OCI-LY7 (cell line): ENCODE data around the gene WIPF1. TPM values are rescaled to one million over a fixed set of nuclear protein-coding genes. Genes with fewer than 3 reads are reported as not detected.
A peak's percentile ranks its signal among the peaks of the same experiment; 100 is the strongest.

ENCODE experiments used
- BruUV-seq: library from RNA; stranded (reverse); fragments of 400-500 nt; replicated peaks from 2 replicates; lab custom pipeline; 2021; lab: Mats Ljungman, UMichigan
- CTCF ChIA-PET: fragments of 300-600 bp; sonication (Branson Sonifier 250); formaldehyde crosslinking; loops from one replicate; lab custom pipeline; 2022; ENCODE audit warnings: antibody characterized with exemption; ENCODE audit not compliant: unreplicated experiment; lab: Charles Lee
- POLR2A ChIA-PET: fragments of 300-600 bp; sonication (Branson Sonifier 250); formaldehyde crosslinking; loops from one replicate; lab custom pipeline; 2022; ENCODE audit warnings: antibody characterized with exemption; lab: Charles Lee
- DNase-seq: peaks from one replicate; pipeline ENCODE4 v3.0.0-alpha.2; 2015; ENCODE audit warnings: low spot score
- H2AFZ ChIP-seq: fragments of 200-600 bp; sonication (generic), shearing (Covaris generic); 2 replicates; pipeline ENCODE4 v1.6.1; 2014; ENCODE audit warnings: mild to moderate bottlenecking, antibody characterized with exemption, low read length, moderate library complexity
- H3K27ac ChIP-seq: fragments of 200-600 bp; sonication (generic); 2 replicates; pipeline ENCODE4 v1.5.1; 2014; ENCODE audit warnings: mixed run types, low read depth, mild to moderate bottlenecking, moderate library complexity, low read length, inconsistent platforms; ENCODE audit not compliant: poor library complexity, severe bottlenecking
- H3K36me3 ChIP-seq: fragments of 200-600 bp; sonication (generic); 2 replicates; pipeline ENCODE4 v1.6.1; 2014; ENCODE audit warnings: mild to moderate bottlenecking, antibody characterized with exemption, low read length, moderate library complexity, mixed read lengths; ENCODE audit not compliant: insufficient read depth
- H3K4me1 ChIP-seq: fragments of 200-600 bp; sonication (generic); 2 replicates; pipeline ENCODE4 v1.5.1; 2014; ENCODE audit warnings: mild to moderate bottlenecking, low read length; ENCODE audit not compliant: insufficient read depth, poor library complexity, severe bottlenecking
- H3K4me2 ChIP-seq: fragments of 200-600 bp; sonication (generic); 2 replicates; pipeline ENCODE4 v1.6.1; 2014; ENCODE audit warnings: mild to moderate bottlenecking, low read length
- H3K4me3 ChIP-seq: fragments of 200-600 bp; sonication (generic); 2 replicates; pipeline ENCODE4 v1.5.1; 2014; ENCODE audit warnings: mild to moderate bottlenecking, low read depth, low read length; ENCODE audit not compliant: poor library complexity, severe bottlenecking
- H3K79me2 ChIP-seq: fragments of 200-600 bp; sonication (generic); 2 replicates; pipeline ENCODE4 v1.6.1; 2016; ENCODE audit warnings: low read depth, mild to moderate bottlenecking, low read length, moderate library complexity, mixed read lengths; ENCODE audit not compliant: insufficient read depth
- H3K9me2 ChIP-seq: fragments of 200-600 bp; sonication (generic); 2 replicates; pipeline ENCODE4 v1.6.1; 2016; ENCODE audit warnings: mild to moderate bottlenecking, low read length, mixed read lengths; ENCODE audit not compliant: insufficient read depth
- H3K9me3 ChIP-seq: fragments of 200-600 bp; sonication (generic); 2 replicates; pipeline ENCODE4 v1.6.1; 2014; ENCODE audit warnings: mild to moderate bottlenecking, mixed run types, low read length, mixed read lengths
- H4K20me1 ChIP-seq: fragments of 200-600 bp; sonication (generic); 2 replicates; pipeline ENCODE4 v1.6.1; 2014; ENCODE audit warnings: mild to moderate bottlenecking, antibody characterized with exemption, low read length, moderate library complexity, mixed read lengths; ENCODE audit not compliant: insufficient read depth
- CTCF ChIP-seq: fragments of 200-600 bp; sonication (generic); conservative IDR thresholded peaks from 2 replicates; pipeline ENCODE4 v1.5.1; 2014; ENCODE audit warnings: mild to moderate bottlenecking, antibody characterized with exemption, low read length, moderate library complexity, mixed read lengths
- EZH2phosphoT487 ChIP-seq: fragments of 200-600 bp; sonication (generic); IDR thresholded peaks from 2 replicates; pipeline ENCODE4 v1.6.1; 2018; ENCODE audit warnings: low read depth, borderline replicate concordance, mild to moderate bottlenecking, mixed run types, antibody characterized with exemption, low read length, moderate library complexity, mixed read lengths
- intact Hi-C: fragments of 100-400 bp; cut with micrococcal nuclease; formaldehyde crosslinking; loops from one replicate; pipeline ENCODE4 v1.10.0; 2022; ENCODE audit not compliant: unreplicated experiment
- total RNA-seq, 2 experiments: library from RNA; depleted of rRNA in 1 of 2; stranded (reverse); fragments of >200 nt in 1 of 2; shearing (Covaris generic) in 1 of 2; gene quantifications; 2 replicates each; pipeline ENCODE4 v1.2.3, GENCODE V29; 2014 to 2022

WIPF1 gene
- total RNA-seq, 2 experiments from 2014 or later, result 27.1 to 192 TPM

- Histone ChIP-seq H4K20me1 (no peaks in the 10 kb centered on the region), H3K4me1 (peaks cover 22% of the 10 kb centered on the region), H2AFZ (no peak overlapping the region), H3K79me2 (peaks cover 19% of the 10 kb centered on the region), H3K9me2 (no peaks in the 10 kb centered on the region), H3K27ac (no peak overlapping the region), H3K9me3 (no peaks in the 10 kb centered on the region), H3K4me3 (no peak overlapping the region), H3K4me2 (no peak overlapping the region), H3K36me3 (no peaks in the 10 kb centered on the region)
- POLR2A ChIA-PET, result interaction anchor here (0.6 kb wide), 1 partner anchor 234 kb away, joined by 3 read pairs; no protein-coding TSS in a partner anchor
- TF ChIP-seq EZH2phosphoT487 (no peak), CTCF (peak; percentile 42; the same call in 1 of the 2 replicates)
- no peak for DNase-seq
- CTCF ChIA-PET, result no interaction called here
- no TSS peak for BruUV-seq
- intact Hi-C loops, result loop anchor here (5.0 to 10.0 kb wide), 2 partner anchors 50 to 1282 kb away; partner anchors contain the start of gene CDCA7
These were observed 39.4 kb upstream of the WIPF1 start for GRCh38 chr2:174636987-174637386.

- Histone ChIP-seq H3K4me3 (no peak overlapping the region), H3K27ac (no peak overlapping the region), H3K4me2 (no peak overlapping the region), H3K4me1 (peaks cover 28% of the 10 kb centered on the region), H3K79me2 (peaks cover 19% of the 10 kb centered on the region), H3K9me2 (no peaks in the 10 kb centered on the region), H3K36me3 (peaks cover 10% of the 10 kb centered on the region), H2AFZ (peak overlapping the region; percentile 5; the same call in 1 of the 2 replicates), H3K9me3 (no peaks in the 10 kb centered on the region), H4K20me1 (no peaks in the 10 kb centered on the region)
- intact Hi-C loops, result loop anchor here (5.0 to 10.0 kb wide), 2 partner anchors 51 to 1281 kb away; partner anchors contain the start of gene CDCA7
- no peak for TF ChIP-seq EZH2phosphoT487
- TF ChIP-seq CTCF, result no peak
- no TSS peak for BruUV-seq
- DNase-seq, result no peak
- ChIA-PET POLR2A (interaction anchor here (1.2 to 4.3 kb wide), 2 partner anchors 34 to 39 kb away, joined by 3 to 81 read pairs; partner anchors contain the start of gene WIPF1), CTCF (interaction anchor here (0.8 kb wide), 1 partner anchor 52 kb away, joined by 3 read pairs; no protein-coding TSS in a partner anchor)
These were observed 38.3 kb upstream of the WIPF1 start for GRCh38 chr2:174635776-174636404.
